Epithelial cell of proximal tubule (primary cell): Measurements from ENCODE around the gene SNAPC3. TPM values are rescaled to one million over a fixed set of nuclear protein-coding genes. Genes with fewer than 3 reads are reported as not detected.

Source experiments
- DNase-seq: peaks from one replicate; pipeline ENCODE4 v3.0.0-alpha.2; 2011; ENCODE audit warnings: low read depth
- H3K4me3 ChIP-seq: 2 replicates; pipeline ENCODE4 v1.5.1; 2011; ENCODE audit warnings: low read depth, mild to moderate bottlenecking, low read length
- CTCF ChIP-seq: conservative IDR thresholded peaks from 2 replicates; pipeline ENCODE4 v1.5.1; 2012; ENCODE audit warnings: low read depth, mild to moderate bottlenecking, low read length
- total RNA-seq: library from RNA; depleted of rRNA; stranded (reverse); fragments of >200 nt; gene quantifications from 2 replicates; pipeline ENCODE4 v1.2.3, GENCODE V29; 2015

SNAPC3 gene
- total RNA-seq, 1 donor from 2014 or later = 25.2 TPM

- no peak for TF ChIP-seq CTCF
- DNase-seq = no peak
- H3K4me3 ChIP-seq = no peak overlapping the region
These were observed 46.7 kb downstream of the SNAPC3 start for GRCh38 chr9:15469406-15469805.

- no peak for TF ChIP-seq CTCF
- H3K4me3 ChIP-seq = no peak overlapping the region
- no peak for DNase-seq
These were observed 47.2 kb downstream of the SNAPC3 start for GRCh38 chr9:15469862-15470261.

- TF ChIP-seq CTCF = no peak
- no peak overlapping the region for H3K4me3 ChIP-seq
- DNase-seq = no peak
These were observed 53.4 kb downstream of the SNAPC3 start for GRCh38 chr9:15475923-15476536.

GRCh38 chr9:15480028-15480427, 57.4 kb downstream of the SNAPC3 start:
- no peak overlapping the region for H3K4me3 ChIP-seq
- no peak for TF ChIP-seq CTCF
- DNase-seq = no peak

GRCh38 chr9:15482146-15482545, 59.5 kb downstream of the SNAPC3 start:
- no peak for DNase-seq
- H3K4me3 ChIP-seq = no peak overlapping the region
- no peak for TF ChIP-seq CTCF

- H3K4me3 ChIP-seq = no peak overlapping the region
These were observed 62.1 kb downstream of the SNAPC3 start for GRCh38 chr9:15484802-15485201.

More at GRCh38 chr9:15484802-15485201, 62.1 kb downstream of the SNAPC3 start:
- TF ChIP-seq CTCF = no peak
- no peak for DNase-seq
